Activated CD8-positive, alpha-beta memory T cell treated with anti-CD3 and anti-CD28 coated beads, Interleukin-2, amount 50 U/mL, for 1 hour (primary cell): ENCODE measurements around the gene KCNK10.

ENCODE experiments used
- DNase-seq: peaks from one replicate; pipeline ENCODE4 v3.0.0-alpha.2; 2020; ENCODE audit errors: extremely low read depth

The KCNK10 gene

DNA sequence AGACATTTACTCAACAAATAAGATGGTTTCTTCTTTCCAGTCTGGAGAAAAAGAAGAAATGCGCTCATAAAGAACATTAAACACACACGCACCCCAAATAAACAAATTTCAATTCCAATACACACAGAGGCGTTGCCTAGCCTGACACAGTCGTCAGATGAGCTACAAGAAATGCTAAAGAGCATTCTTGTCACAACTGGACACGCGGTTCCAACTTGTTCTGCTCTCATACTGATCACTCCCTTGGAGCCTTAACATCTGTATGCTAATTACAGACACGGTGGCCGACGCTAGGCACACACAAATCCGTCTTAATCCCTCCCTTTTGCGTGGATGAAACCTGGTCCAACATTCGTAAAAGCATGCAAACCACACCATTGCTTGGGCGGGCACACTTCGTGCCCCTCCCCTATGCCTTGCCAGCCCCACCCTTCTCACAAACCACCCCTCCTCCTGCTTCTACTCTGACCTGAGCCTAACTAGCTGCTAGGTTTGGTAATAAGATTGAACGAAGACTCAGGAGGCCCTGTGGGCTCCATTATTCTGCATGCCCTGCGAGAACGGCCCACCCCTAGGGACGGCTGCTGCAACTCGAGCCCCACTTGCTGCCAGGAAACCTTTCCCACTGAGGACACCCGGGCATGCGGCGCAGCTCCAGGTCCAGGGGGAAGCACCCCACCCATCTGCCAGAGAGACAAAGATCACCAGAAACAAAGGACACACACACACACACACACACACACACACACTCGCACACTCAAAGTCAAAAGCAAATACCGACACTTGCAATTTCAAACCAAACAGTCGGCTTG is 1.2 kb downstream of the KCNK10 start:
- DNase-seq = no peak

DNA sequence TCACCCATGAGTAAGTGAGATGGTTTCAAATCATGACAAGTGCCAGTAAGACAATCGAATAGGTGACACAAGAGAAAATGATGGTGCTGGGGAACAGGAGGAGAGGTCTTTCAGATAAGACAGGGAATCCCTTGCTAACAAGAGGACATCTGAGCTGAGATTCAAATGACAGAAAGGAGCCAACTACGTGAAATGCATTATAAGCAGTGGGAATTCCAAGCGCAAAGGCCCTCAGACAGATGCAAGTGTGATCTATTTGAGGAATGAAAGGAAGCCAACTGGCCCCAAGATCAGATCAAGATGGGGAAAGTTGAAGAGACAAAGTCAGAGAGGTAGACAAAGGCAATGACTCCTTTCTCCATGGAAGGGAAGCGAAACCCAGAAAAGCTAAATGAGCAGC is 4.7 kb downstream of the KCNK10 start:
- DNase-seq = no peak

DNA sequence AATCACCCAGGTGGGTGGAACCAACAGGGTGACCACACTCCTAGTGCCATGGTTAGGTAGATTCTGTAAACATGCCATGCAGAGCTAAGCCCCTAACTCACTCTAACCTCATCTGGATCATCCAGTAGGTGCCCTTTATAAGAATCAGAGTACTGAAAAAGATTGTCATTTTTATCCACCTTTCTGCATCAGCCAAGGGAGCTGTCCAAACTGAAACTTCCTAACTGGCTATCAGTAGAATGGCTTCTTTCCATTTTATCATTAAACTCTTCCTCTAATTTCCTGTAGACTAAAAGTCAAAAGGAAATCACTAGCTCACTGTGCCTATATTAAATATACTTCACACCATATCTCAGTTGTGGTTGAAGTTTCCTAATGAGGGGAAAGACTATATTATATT is 6.5 kb downstream of the KCNK10 start:
- no peak for DNase-seq

DNA sequence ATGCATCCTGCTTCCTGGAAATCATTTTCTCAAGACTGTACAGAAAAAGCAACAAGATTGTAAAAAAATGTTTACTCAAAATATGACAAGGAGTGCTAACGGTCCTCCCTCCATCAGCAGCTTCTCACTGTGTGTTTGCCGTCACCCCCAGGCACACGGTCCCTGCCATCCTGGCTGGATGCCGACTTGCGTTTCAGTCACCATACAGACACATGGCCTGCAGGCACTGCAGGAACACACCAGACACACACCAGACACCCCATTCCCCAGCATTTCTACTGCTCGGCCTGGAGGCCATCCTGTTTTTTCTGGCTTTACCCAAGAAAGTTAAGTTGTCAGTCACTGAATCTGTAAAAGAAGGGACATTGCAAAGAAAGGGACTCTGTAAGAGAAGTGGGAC is 10.8 kb downstream of the KCNK10 start:
- DNase-seq = no peak

DNA sequence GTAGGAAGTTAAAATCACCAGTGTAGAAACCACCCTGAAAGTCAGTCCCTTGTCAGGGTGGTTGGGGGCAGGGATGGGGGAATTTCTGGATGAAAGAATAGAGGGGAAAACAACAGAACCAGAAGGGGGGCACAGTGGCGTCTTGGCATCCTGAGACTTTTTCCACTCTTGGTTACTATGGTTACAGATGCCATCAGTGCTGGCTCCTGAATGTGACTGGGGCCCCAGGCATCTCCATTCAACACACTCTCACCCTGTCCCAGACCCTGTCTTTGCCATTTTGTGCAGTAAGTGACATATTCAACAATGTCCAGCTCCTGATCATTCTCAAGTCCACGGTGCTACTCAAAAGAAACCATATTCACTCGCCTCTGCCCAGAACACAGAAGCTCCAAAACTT is 11.3 kb downstream of the KCNK10 start:
- no peak for DNase-seq

DNA sequence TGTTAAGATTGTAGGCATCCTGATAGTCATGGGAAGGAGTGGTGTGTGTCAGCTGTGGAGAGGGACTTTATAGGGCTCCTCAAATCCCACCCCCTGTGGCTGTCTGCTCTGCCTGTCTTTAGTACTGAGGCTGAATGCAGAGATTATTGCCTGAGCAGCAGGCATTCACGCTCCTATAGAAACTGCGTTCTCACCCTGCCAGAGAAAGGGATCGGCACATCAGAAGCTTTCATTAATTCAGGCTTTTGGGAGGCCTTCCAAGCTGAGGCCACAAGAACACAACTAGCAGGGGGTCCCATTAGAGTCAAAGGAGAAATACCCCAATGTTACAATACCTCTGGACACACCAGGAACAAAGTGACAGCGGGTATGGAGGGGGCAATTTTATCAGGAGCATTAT is 12.6 kb downstream of the KCNK10 start:
- no peak for DNase-seq

DNA sequence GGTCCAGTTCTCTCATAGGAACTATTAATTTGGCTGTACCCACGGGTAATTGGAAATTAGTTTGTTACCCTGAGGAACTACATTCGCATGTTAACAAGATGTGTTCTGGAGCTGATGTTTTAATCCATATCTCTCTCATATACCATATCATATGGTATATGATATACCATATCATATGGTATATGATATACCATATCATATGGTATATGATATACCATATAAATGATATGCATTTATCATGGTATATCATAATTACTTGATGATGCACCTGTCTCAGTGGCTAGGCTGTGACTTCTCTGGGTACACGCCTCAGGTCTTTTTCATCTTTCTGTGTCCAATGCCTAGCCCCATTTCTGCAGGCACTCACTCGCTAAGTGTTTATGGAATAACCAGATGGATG is 13.0 kb downstream of the KCNK10 start:
- no peak for DNase-seq

DNA sequence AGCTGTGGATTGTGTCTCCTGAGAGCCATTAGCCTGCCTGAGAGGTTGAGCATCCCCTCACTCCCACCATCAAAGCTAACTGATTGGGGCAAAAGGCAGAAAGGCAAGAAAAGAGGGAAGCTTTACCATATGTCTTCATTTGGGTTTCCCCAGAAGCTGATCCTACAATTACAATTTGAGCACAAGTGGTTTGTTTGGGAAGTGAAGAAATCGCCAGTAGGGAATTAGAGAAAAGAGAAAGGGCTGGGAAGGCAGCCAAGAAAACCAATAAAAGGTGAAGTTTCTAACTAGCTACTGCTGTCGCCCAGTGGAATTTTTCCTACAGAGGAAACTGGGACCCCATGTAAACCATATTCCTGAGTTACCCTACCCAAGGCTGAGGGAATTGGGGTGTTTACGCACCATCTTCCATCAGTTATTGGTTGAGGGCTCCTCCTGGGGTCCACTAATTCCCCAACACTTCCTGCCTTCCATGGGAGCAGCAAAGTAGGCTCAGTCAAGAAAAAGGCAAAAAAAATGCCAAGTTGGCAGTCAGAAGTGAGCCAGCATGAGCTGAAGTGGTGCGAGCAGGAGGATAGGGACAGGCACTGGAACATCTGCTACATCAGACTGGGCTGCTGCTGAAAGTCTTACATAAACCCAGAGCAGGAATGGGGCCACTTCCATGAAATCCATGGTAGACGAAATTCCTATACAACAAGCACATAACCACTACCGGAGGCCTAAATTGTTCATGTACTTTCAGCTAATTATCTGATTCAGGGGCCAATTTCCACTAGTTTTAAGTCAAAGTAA is 17.3 kb downstream of the KCNK10 start:
- no peak for DNase-seq

DNA sequence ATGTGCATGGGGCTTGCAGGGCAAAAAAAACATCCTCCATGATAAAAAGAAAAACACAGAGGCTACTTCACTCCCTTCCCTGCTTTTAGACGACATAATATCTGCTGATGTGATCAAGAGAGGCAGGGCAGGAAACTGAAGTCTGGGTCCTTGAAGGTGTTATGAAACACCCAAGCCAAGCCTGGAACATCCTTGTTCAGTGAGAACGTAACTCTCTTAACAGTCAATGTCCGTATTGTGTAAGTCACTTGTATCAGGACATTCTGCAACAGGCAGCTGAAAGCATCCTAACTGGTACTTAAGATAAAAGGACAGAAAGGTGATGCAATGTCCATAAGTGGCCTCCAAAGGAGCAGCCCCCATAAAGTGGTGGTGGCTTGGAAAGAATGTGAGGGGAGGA is 20.0 kb downstream of the KCNK10 start:
- no peak for DNase-seq

DNA sequence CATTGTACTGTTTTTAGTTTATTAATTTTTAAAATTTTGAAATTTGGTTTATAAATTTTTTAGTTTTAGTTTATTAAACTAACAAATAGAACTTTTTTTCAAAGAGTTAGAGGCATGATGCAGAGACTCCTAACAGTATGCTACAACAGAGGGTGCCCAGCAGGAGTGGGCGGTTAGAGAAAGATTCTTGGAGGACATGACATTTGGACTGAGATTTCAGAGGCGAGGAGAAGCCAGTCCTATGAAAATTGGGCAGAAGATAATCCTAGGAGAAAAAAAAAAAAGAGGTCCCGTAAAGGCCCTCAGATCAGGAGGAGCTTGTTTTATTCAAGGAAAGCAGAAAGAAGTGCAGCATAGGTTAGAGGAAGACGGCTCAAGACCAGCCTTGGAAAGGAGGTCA is 21.7 kb downstream of the KCNK10 start:
- DNase-seq = no peak

DNA sequence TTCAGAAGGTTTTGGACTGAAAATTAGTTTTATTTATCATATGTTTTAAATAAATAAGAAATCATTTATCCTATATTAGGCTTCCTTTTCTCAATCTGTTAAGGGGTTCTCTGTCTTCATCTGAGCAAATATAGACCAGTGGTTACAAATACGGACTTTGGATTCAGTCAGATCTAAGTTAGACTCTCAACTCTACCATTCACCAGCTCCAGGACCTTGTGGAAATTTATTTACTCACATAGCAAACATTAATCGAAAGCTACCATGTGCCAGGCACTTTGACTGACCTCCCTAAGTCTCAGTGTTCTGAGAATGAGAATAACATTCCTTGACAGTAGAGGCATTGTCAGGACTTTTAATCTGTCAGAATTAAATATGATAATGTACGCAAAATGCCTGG is 22.3 kb downstream of the KCNK10 start:
- no peak for DNase-seq

DNA sequence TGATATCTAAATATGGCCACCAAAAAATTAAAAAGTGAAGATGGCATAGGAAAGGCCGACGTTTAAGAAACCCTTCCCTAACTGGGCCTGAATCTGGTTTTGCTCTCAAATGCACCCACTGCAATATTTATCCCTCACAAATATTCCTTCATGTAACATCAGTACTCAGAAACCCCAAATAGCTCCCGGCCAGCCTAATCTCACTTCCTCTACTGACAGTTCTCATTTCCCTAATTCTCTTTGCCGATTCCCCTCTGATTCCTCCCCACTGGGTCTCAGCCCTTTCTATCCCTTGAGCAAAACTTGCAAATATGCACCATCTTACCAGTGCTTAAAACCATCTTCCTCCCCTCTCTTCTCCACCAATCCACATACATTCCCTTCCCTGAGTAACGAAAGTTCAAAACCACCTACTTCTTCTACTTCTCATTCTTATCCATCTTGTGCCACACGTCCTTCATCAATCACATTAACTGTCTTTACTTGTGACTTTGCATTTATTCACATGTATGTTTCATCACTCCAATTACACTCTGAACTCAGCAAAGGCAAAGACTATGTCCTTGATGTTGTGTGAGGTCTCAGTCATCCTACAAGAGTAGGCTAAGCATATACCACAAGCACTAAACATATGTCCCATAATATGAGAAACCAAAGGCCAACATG is 23.1 kb downstream of the KCNK10 start:
- DNase-seq = no peak

DNA sequence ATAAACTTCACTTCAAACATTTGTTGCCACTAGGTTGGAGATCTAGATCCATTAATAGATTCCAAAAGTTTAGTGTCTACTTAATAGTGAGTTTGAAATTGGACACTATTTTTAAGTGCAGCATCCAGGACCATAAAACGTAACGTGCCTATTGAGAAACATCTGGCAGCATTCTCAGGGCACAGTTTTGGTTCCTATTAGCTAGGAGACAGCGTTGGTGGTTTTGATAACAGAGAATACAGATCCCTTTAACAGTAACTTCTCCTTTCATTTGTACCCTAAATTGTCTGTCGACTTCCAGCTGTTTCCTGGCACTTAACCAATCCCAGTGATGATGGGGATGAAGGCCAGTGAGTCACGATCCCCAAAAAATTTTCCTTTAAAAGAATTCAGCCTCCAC is 25.8 kb downstream of the KCNK10 start:
- no peak for DNase-seq

DNA sequence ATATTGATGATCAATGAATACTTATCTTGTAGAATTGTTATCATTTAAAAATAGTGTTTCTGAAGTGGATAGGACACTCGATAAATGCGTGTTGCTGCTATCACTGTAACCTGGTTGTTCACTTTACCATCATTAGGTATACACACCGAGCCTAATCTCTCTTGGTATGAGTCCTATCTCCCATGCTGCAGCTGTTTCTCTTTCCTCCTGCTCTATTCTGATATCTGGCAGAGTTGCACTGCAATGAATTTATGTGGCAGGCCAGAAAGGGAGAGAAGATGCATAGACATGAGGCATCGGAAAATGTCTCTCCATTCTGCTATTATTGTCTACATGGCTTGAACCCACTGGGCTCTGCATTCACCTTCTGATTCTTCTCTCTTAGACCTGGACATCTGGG is 26.7 kb downstream of the KCNK10 start:
- no peak for DNase-seq

DNA sequence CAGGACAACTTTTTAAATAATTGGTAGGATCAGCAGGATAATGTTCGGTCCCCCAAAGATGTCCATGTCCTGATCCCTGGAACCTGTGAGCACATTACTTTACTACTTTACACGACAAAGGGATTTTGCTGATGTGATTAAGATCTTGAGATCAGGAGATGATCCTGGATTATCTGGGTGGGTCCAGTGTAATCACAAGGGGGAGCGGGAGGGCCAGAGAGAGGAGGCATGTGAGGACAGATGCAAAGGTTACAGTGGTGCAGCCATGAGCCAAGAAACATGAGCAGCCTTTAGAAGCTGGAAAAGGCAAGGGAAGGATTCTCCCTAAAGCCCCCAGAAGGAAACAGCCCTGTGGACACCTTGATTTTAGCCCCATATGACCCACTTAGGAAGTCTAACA is 33.1 kb downstream of the KCNK10 start:
- DNase-seq = no peak

DNA sequence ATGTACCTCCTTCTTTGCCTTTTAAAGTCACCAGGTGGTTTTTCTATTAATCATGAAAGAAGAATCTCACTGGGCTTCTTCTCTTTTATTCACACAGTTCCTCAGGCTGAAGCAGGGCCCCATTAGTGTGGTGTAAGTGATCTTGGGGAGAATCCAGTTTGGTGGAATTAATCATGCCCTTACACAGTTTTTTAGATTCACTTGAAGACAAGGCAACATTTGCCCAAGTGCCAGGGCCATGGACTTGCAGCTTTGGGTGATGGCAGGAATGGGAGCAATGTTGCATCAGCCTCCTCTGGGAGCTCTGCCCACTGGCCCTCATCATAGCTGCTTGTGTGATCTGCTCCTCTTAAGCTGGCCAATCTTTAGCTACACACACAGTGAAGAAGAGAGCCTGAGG is 33.8 kb downstream of the KCNK10 start:
- DNase-seq = no peak

DNA sequence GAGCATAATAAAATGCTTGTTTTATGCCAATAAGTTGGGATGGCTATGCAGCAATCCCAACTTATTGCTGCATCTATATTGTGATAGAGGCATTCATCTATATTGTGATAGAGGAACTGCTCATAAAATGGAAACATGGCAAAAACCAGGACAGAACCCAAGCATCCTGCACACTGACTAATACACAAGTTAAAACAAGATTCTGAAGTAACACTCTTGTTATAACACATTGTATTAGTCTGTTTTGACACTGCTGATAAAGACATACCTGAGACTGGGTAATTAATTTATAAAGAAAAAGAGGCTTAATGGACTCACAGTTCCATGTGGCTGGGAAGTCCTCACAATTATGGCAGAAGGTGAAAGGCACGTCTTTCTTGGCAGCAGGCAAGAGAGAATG is 36.8 kb downstream of the KCNK10 start:
- DNase-seq = no peak

DNA sequence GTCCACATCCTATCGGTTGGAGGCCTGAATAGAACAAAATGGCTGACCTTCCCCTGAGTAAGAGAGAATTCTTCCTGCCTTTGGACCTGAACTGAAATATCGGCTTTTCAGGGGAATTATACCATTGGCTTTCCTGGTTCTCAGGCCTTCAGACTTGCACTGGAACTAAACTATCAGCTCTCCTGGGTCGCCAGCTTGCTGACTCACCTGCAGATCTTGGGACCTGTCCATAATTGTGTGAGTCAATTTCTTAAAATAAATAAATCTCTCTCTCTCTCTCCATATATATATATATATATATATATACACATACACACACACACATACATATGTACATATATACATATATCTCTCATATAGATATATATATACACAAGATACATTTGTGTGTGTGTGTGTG is 41.6 kb downstream of the KCNK10 start:
- no peak for DNase-seq

DNA sequence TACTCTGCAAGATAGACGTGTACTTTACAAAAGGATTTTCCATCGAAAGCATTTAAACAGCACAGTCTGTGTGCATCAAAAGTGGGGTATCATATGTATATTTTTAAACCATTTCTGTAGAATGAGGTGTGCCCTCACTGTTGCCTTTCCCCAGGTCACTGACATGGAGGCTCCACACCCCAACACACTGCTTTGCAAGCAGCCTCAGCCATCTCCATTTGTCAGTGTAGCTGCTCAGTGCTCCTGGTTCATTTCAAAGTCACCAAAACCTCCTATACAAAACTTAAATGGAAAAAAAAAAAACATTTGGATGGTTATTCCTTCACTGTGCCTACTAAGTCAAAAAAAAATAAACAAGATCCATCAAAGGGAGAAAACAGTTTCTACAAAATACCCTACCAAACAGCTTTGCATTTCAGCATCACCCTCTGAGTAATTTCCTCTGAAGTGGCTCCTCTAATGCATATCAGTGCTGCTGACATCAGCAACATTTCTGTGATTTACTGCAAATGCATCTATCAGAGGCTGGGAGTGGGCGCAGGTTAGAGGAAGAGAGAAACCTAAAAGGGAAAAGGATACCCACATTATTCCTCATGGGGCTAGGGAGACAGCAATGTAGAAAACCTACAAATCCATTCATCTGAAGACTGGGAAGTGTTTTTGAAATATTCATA is 46.0 kb downstream of the KCNK10 start:
- no peak for DNase-seq

DNA sequence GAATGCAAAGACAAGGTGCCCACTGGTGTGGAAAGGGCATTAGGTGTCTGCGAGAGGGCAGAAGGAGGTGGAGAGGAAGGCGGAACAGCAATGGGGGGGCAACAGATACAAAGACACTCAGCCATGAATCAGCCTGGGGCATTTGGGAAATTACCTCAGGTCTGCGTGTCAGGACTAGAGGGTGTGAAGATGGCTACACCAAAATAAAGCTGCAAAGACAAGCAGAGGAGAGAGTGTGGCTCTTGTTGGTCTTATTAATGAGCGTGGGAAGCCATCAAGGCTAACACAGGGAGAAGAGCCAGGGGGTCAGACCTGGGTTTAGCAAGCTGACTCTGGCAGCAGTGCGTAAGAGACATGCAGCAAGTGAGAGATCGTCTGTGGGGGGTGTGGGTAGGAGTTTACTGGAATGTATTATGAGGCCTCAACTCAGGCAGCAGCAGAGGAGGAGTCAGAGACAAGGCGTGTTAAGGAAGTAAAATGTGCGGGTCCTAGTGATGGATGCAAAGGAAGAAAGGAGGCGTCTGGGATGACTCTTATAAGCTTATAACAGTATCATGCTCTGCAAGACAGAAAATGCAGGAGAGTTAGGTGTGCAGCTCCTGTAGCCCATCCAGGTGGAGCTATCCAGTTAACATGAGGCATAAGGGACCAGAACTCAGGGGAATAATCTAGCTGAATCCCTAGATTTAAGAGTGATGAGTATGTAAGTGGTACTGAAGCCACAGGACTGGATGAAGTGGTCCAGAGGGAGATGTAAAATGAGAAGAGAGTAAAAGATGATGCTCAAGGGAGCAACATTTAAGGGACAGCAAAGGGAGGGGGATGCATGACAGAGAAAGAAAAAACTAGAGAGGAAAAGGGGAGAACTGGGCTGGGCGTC is 50.4 kb downstream of the KCNK10 start:
- no peak for DNase-seq

DNA sequence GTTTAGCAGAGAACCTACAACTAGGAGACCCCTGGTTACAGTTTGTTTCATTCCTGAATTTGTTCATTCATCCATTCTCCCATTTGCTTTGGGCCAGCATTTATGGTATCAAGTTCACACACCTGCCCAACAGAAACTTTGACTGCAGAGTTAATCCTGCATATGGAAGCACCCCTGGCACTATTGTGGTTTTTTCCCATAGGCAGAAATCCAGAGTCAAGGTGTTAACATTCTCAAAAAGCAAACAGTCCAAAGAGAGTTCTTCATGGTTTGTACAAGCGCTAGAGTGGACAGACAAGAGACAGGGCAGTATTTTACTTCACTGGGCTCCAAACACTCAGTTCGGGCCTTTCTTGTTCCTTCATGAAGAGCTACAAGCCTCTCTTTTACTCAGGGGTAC is 51.9 kb downstream of the KCNK10 start:
- DNase-seq = no peak
